HG03039 (cell line): ENCODE data around the gene LBR.
"Not testable (repeated sequence)": the region's sequence is repeated elsewhere in the genome, so short reads cannot be mapped to it uniquely, and the experiment has no call there.

Experiments used
- ATAC-seq: cut with Tn5 transposase; IDR thresholded peaks from one replicate; pipeline ENCODE4 v1.9.1; 2021; ENCODE audit warnings: mild to moderate bottlenecking, moderate library complexity; ENCODE audit not compliant: unreplicated experiment

Gene LBR

GRCh38 chr1:225423518-225423855 is 4.4 kb downstream of the LBR start:
- no peak for ATAC-seq

- no peak for ATAC-seq
Measured at GRCh38 chr1:225422795-225423517, 4.9 kb downstream of the LBR start.

GRCh38 chr1:225422031-225422605 is 5.7 kb downstream of the LBR start:
- ATAC-seq: no peak

GRCh38 chr1:225418598-225418997 is 9.2 kb downstream of the LBR start:
- no peak for ATAC-seq

GRCh38 chr1:225418059-225418458 is 9.8 kb downstream of the LBR start:
- ATAC-seq: no peak

GRCh38 chr1:225415967-225416745 is 11.7 kb downstream of the LBR start:
- no peak for ATAC-seq

- ATAC-seq: no peak
Measured at GRCh38 chr1:225415307-225415706, 12.5 kb downstream of the LBR start.

GRCh38 chr1:225413708-225414375 is 14.0 kb downstream of the LBR start:
- ATAC-seq: no peak

GRCh38 chr1:225412803-225413351 is 15.0 kb downstream of the LBR start:
- no peak for ATAC-seq

- no peak for ATAC-seq
Measured at GRCh38 chr1:225412321-225412720, 15.5 kb downstream of the LBR start.

- ATAC-seq: no peak
Measured at GRCh38 chr1:225410036-225410435, 17.8 kb downstream of the LBR start.

GRCh38 chr1:225409051-225409450 is 18.8 kb downstream of the LBR start:
- ATAC-seq: no peak

- ATAC-seq: no peak
Measured at GRCh38 chr1:225408249-225408648, 19.6 kb downstream of the LBR start.

GRCh38 chr1:225407755-225408154 is 20.1 kb downstream of the LBR start:
- no peak for ATAC-seq

- ATAC-seq: no peak
Measured at GRCh38 chr1:225406976-225407725, 20.7 kb downstream of the LBR start.

- no peak for ATAC-seq
Measured at GRCh38 chr1:225400968-225401367, 26.9 kb downstream of the LBR start.

- no peak for ATAC-seq
Measured at GRCh38 chr1:225396357-225396756, 31.5 kb downstream of the LBR start.

- ATAC-seq: no peak
Measured at GRCh38 chr1:225389843-225390242, 38.0 kb downstream of the LBR start.

GRCh38 chr1:225388372-225388771 is 39.5 kb downstream of the LBR start:
- ATAC-seq: no peak

- ATAC-seq: not testable (repeated sequence)
Measured at GRCh38 chr1:225386860-225387259, 41.0 kb downstream of the LBR start.

GRCh38 chr1:225380691-225381090 is 47.1 kb downstream of the LBR start:
- no peak for ATAC-seq
